H1 (cell line): ENCODE data around the gene KIF27. TPM values are rescaled to one million over a fixed set of nuclear protein-coding genes. Genes with fewer than 3 reads are reported as not detected.
"Not testable (repeated sequence)": the region's sequence is repeated elsewhere in the genome, so short reads cannot be mapped to it uniquely, and the experiment has no call there.

Experiments
- CTCF ChIA-PET: fragments of 300-600 bp; sonication (Branson Sonifier 250); formaldehyde crosslinking; loops from one replicate; lab custom pipeline; 2021; ENCODE audit not compliant: partially characterized antibody; lab: Charles Lee
- POLR2A ChIA-PET: fragments of 300-600 bp; sonication (Branson Sonifier 250); formaldehyde crosslinking; loops from one replicate; lab custom pipeline; 2021; ENCODE audit warnings: inconsistent platforms; ENCODE audit not compliant: partially characterized antibody; lab: Charles Lee
- DNase-seq, 2 experiments: peaks; one replicate each; pipeline versions ENCODE4 v3.0.0 to v3.0.0-alpha.2; 2010 to 2022; ENCODE audit warnings: low spot score in 2 of 2, low read depth in 1 of 2, mixed read lengths in 1 of 2
- FAIRE-seq: peaks from 2 replicates; lab custom pipeline; 2011; peaks lifted over from hg19 to GRCh38; lab: Jason Lieb, UNC
- H2AFZ ChIP-seq: 2 replicates; pipeline ENCODE4 v1.8.1; 2012; ENCODE audit warnings: low read length, inconsistent platforms
- H2AK5ac ChIP-seq: 2 replicates; pipeline ENCODE4 v1.6.1; 2013; ENCODE audit warnings: low read depth, low read length
- H2BK120ac ChIP-seq: replicated peaks from 2 replicates; pipeline ENCODE3; 2013; ENCODE audit warnings: low read depth, low read length, inconsistent platforms
- H2BK12ac ChIP-seq: 2 replicates; pipeline ENCODE4 v1.6.1; 2013; ENCODE audit warnings: low read depth, low read length
- H2BK15ac ChIP-seq: 2 replicates; pipeline ENCODE4 v1.6.1; 2013; ENCODE audit warnings: low read length
- H2BK20ac ChIP-seq: 2 replicates; pipeline ENCODE4 v1.6.1; 2013; ENCODE audit warnings: low read length
- H2BK5ac ChIP-seq: 2 replicates; pipeline ENCODE4 v1.6.1; 2013; ENCODE audit warnings: low read depth, low read length
- H3K14ac ChIP-seq: 2 replicates; pipeline ENCODE4 v1.6.1; 2013; ENCODE audit warnings: inconsistent platforms; ENCODE audit not compliant: insufficient read length
- H3K18ac ChIP-seq: 2 replicates; pipeline ENCODE4 v1.6.1; 2013; ENCODE audit warnings: low read length; ENCODE audit errors: extremely low read depth
- H3K23ac ChIP-seq: 2 replicates; pipeline ENCODE4 v1.6.1; 2013; ENCODE audit warnings: inconsistent platforms; ENCODE audit not compliant: insufficient read length
- H3K23me2 ChIP-seq: 2 replicates; pipeline ENCODE4 v1.6.1; 2013; ENCODE audit warnings: low read depth, low read length
- H3K27ac ChIP-seq: 2 replicates; pipeline ENCODE4 v1.6.1; 2011; ENCODE audit warnings: low read depth, low read length, inconsistent platforms
- H3K27me3 ChIP-seq, 4 experiments: replicated peaks in 1 of 4; 1 replicate in 1 of 4; 2 replicates in 3 of 4; pipeline versions ENCODE4 v1.6.1 to v1.8.1; 2011 to 2013; ENCODE audit warnings: low read length in 3 of 4, mild to moderate bottlenecking in 3 of 4, inconsistent platforms in 2 of 4, mixed read lengths in 2 of 4, moderate library complexity in 1 of 4; ENCODE audit not compliant: control insufficient read depth in 3 of 4, insufficient read depth in 3 of 4; ENCODE audit errors: extremely low read depth in 1 of 4
- H3K36me3 ChIP-seq, 4 experiments: 2 replicates each; pipeline versions ENCODE4 v1.6.1 to v1.8.1; 2011 to 2013; ENCODE audit warnings: mild to moderate bottlenecking in 4 of 4, low read length in 3 of 4, moderate library complexity in 2 of 4, control low read depth in 1 of 4, inconsistent platforms in 1 of 4; ENCODE audit not compliant: insufficient read depth in 4 of 4, control insufficient read depth in 2 of 4
- H3K4ac ChIP-seq: replicated peaks from 2 replicates; pipeline ENCODE3; 2013; ENCODE audit warnings: low read length, low read depth, mixed read lengths, inconsistent platforms; ENCODE audit not compliant: insufficient read length
- H3K4me1 ChIP-seq, 4 experiments: replicated peaks in 1 of 4; 1 replicate in 1 of 4; 2 replicates in 3 of 4; pipeline versions ENCODE4 v1.6.1 to v1.8.1; 2011 to 2013; ENCODE audit warnings: low read length in 3 of 4, inconsistent platforms in 2 of 4, mixed read lengths in 1 of 4; ENCODE audit not compliant: insufficient read depth in 4 of 4, control insufficient read depth in 3 of 4
- H3K4me2 ChIP-seq, 2 experiments: 2 replicates each; pipeline versions ENCODE4 v1.6.1 to v1.8.1; 2011 to 2013; ENCODE audit warnings: low read depth in 2 of 2, low read length in 2 of 2, control low read depth in 1 of 2, inconsistent platforms in 1 of 2, mild to moderate bottlenecking in 1 of 2; ENCODE audit not compliant: insufficient read depth in 1 of 2
- H3K4me3 ChIP-seq, 4 experiments: fragments of 200-600, 300-600 bp in 1 of 4; sonication (generic), shearing (Covaris generic), sonication (Bioruptor Twin) in 1 of 4; 2 replicates each; pipeline versions ENCODE4 v1.5.1 to v1.8.1; 2011 to 2016; ENCODE audit warnings: low read length in 4 of 4, low read depth in 3 of 4, control low read depth in 2 of 4, inconsistent platforms in 2 of 4, mild to moderate bottlenecking in 2 of 4, mixed read lengths in 1 of 4, moderate library complexity in 1 of 4; ENCODE audit not compliant: insufficient read depth in 2 of 4; ENCODE audit errors: extremely low read depth in 1 of 4
- H3K56ac ChIP-seq: replicated peaks from 2 replicates; pipeline ENCODE3; 2013; ENCODE audit warnings: low read depth, mild to moderate bottlenecking, mixed read lengths, low read length, inconsistent platforms; ENCODE audit not compliant: insufficient read length
- H3K79me1 ChIP-seq: 2 replicates; pipeline ENCODE4 v1.6.1; 2013; ENCODE audit warnings: low read depth, low read length, control low read depth
- H3K79me2 ChIP-seq, 2 experiments: 2 replicates each; pipeline versions ENCODE4 v1.6.1 to v1.8.1; 2012 to 2013; ENCODE audit warnings: low read length in 2 of 2, mild to moderate bottlenecking in 2 of 2, inconsistent platforms in 1 of 2; ENCODE audit not compliant: insufficient read depth in 2 of 2, control insufficient read depth in 1 of 2
- H3K9ac ChIP-seq, 4 experiments: replicated peaks in 1 of 4; 1 replicate in 1 of 4; 2 replicates in 3 of 4; pipeline versions ENCODE4 v1.6.1 to v1.8.1; 2011 to 2013; ENCODE audit warnings: low read depth in 3 of 4, low read length in 3 of 4, control low read depth in 2 of 4, mild to moderate bottlenecking in 2 of 4, moderate library complexity in 2 of 4, inconsistent platforms in 1 of 4; ENCODE audit errors: extremely low read depth in 1 of 4
- H3K9me3 ChIP-seq, 2 experiments: 2 replicates each; pipeline versions ENCODE4 v1.6.1 to v1.8.1; 2012 to 2013; ENCODE audit warnings: mild to moderate bottlenecking in 2 of 2, moderate library complexity in 2 of 2, control low read depth in 1 of 2, inconsistent platforms in 1 of 2, low read depth in 1 of 2, low read length in 1 of 2, mixed read lengths in 1 of 2; ENCODE audit not compliant: insufficient read depth in 2 of 2
- H4K20me1 ChIP-seq, 2 experiments: replicated peaks in 1 of 2; 2 replicates each; pipeline versions ENCODE3 to v1.8.1; 2011 to 2013; ENCODE audit warnings: inconsistent platforms in 2 of 2, low read length in 2 of 2, mild to moderate bottlenecking in 1 of 2; ENCODE audit not compliant: insufficient read depth in 2 of 2, control insufficient read depth in 1 of 2
- H4K5ac ChIP-seq: 2 replicates; pipeline ENCODE4 v1.6.1; 2013; ENCODE audit warnings: low read length, low read depth, mixed read lengths, inconsistent platforms; ENCODE audit not compliant: insufficient read length
- H4K8ac ChIP-seq: 2 replicates; pipeline ENCODE4 v1.8.0; 2013; ENCODE audit warnings: mild to moderate bottlenecking, moderate library complexity, low read length, inconsistent platforms; ENCODE audit not compliant: insufficient read depth; ENCODE audit errors: extremely low read depth
- H4K91ac ChIP-seq: replicated peaks from 2 replicates; pipeline ENCODE3; 2013; ENCODE audit warnings: low read length, mixed read lengths, inconsistent platforms; ENCODE audit not compliant: insufficient read length
- WGBS, 2 experiments: shearing (Covaris generic) in 1 of 2; methylation state at CpG; one replicate each; pipeline versions ENCODE4 v1.1.6 to v1.1.7; 2013 to 2015; ENCODE audit warnings: low lambda C conversion rate in 2 of 2, mixed read lengths in 2 of 2, inconsistent platforms in 1 of 2, low coverage in 1 of 2, missing lambda C conversion rate in 1 of 2; ENCODE audit not compliant: insufficient replicate concordance in 2 of 2, insufficient coverage in 1 of 2, insufficient read length in 1 of 2; ENCODE audit errors: extremely low coverage in 1 of 2, missing lambda C conversion rate in 1 of 2; 5-methylcytosine and 5-hydroxymethylcytosine counted together
- polyA plus RNA-seq, 7 experiments: library from polyadenylated mRNA; depleted of rRNA in 3 of 7; stranded (reverse) in 5 of 7; unstranded in 2 of 7; fragments of >200 nt in 5 of 7; fragments of 200-250 nt in 2 of 7; gene quantifications; 1 replicate in 5 of 7; 2 replicates in 1 of 7; 4 replicates in 1 of 7; pipeline versions ENCODE4 v1.2.1 to v1.2.3, GENCODE V29; 2011 to 2013; ENCODE audit warnings: missing spikeins in 2 of 7, mixed read lengths in 2 of 7
- total RNA-seq: library from RNA; stranded (reverse); fragmentation: NEBNext Ultra II Directional; extraction: Animal tissue kit (Norgen Biotek cat#: 25700); gene quantifications from 2 replicates; pipeline ENCODE4 v1.2.1, GENCODE V29; 2021

The KIF27 gene
- total and polyA plus RNA-seq, 2 of the 8 experiments (the other 6 are each of a cell fraction or from before 2014, with no cell fraction given), result 0.47 to 7.0 TPM

- H2AFZ ChIP-seq, H4K8ac ChIP-seq, H4K91ac ChIP-seq, H2BK20ac ChIP-seq, H3K79me1 ChIP-seq, H3K36me3 ChIP-seq, H2BK12ac ChIP-seq, H3K27me3 ChIP-seq, H3K79me2 ChIP-seq, H4K5ac ChIP-seq, H2BK15ac ChIP-seq, H2BK5ac ChIP-seq, H3K4me1 ChIP-seq, H4K20me1 ChIP-seq, FAIRE-seq, H3K4me2 ChIP-seq, H3K56ac ChIP-seq, H3K9ac ChIP-seq, H3K4me3 ChIP-seq, H3K23ac ChIP-seq, DNase-seq, H3K4ac ChIP-seq, H3K18ac ChIP-seq, H3K23me2 ChIP-seq, POLR2A ChIA-PET, H3K27ac ChIP-seq, CTCF ChIA-PET, H2BK120ac ChIP-seq, H3K9me3 ChIP-seq, H2AK5ac ChIP-seq, H3K14ac ChIP-seq: not testable (repeated sequence)
- WGBS, 2 experiments, result no CpG with 5 or more reads among the region's 33 CpGs
Observed at GRCh38 chr9:83803941-83804340, 117.3 kb downstream of the KIF27 start.
